Uterus (tissue), 4 donors: ENCODE results near the gene TAF1B. TPM values are rescaled to one million over a fixed set of nuclear protein-coding genes. Genes with fewer than 3 reads are reported as not detected.

ENCODE experiments used
- DNase-seq, 2 donors: peaks; one replicate each; pipeline ENCODE4 v3.0.0-alpha.2; 2019 to 2020
- H3K27ac ChIP-seq, 2 donors: fragments of 200-600 bp; sonication (generic); 1 replicate in 1 of 2; 2 replicates in 1 of 2; pipeline ENCODE4 v1.5.1; 2016 to 2018
- H3K27me3 ChIP-seq, 2 donors: fragments of 200-600 bp; sonication (generic); one replicate each; pipeline ENCODE4 v1.5.1; 2018 to 2019; ENCODE audit warnings: control low read depth in 1 of 2
- H3K36me3 ChIP-seq, 2 donors: fragments of 200-600 bp; sonication (generic); one replicate each; pipeline ENCODE4 v1.5.1; 2019; ENCODE audit warnings: control low read depth in 1 of 2
- H3K4me1 ChIP-seq, 2 donors: fragments of 200-600 bp; sonication (generic); one replicate each; pipeline ENCODE4 v1.5.1; 2018 to 2019; ENCODE audit warnings: control low read depth in 1 of 2
- H3K4me3 ChIP-seq, 2 donors: fragments of 200-600 bp; sonication (generic); 1 replicate in 1 of 2; 2 replicates in 1 of 2; pipeline ENCODE4 v1.5.1; 2018 to 2019; ENCODE audit warnings: mild to moderate bottlenecking in 1 of 2
- H3K9me3 ChIP-seq, 2 donors: fragments of 200-600 bp; sonication (generic); one replicate each; pipeline ENCODE4 v1.5.1; 2019; ENCODE audit warnings: control low read depth in 1 of 2
- CTCF ChIP-seq, 4 experiments: fragments of 200-600 bp in 2 of 4; fragments of 450-650 bp in 2 of 4; sonication (generic) in 2 of 4; IDR thresholded peaks; one replicate each; pipeline ENCODE4 v1.5.1; 2016 to 2019; ENCODE audit warnings: antibody characterized with exemption in 4 of 4, mild to moderate bottlenecking in 2 of 4, moderate library complexity in 1 of 4
- POLR2A ChIP-seq, 2 donors: fragments of 450-650 bp; IDR thresholded peaks; one replicate each; pipeline ENCODE4 v1.6.1; 2016; ENCODE audit warnings: antibody characterized with exemption in 2 of 2, mild to moderate bottlenecking in 1 of 2, moderate library complexity in 1 of 2
- intact Hi-C: fragments of 100-400 bp; cut with DNase I; formaldehyde crosslinking; loops from one replicate; pipeline ENCODE4 v1.15.1; 2023; ENCODE audit warnings: low total_unique reads
- total RNA-seq, 4 donors: library from RNA; depleted of rRNA in 3 of 4; stranded (reverse); fragments of >200 nt in 3 of 4; gene quantifications; one replicate each; pipeline versions ENCODE4 v1.1.0 to v1.2.4, GENCODE V29; 2014 to 2023
- donor health status: DM: yes; HTN: yes; CAD: no.

The TAF1B gene
- total RNA-seq, 4 donors from 2014 or later = 5.1 to 53.6 (median 19.0) TPM

GRCh38 chr2:9800639-9800974, 42.7 kb upstream of the TAF1B start:
- Histone ChIP-seq H3K9me3 (no peaks in the 10 kb centered on the region), H3K4me3 (no peak overlapping the region), H3K36me3 (no peaks in the 10 kb centered on the region), H3K27me3 (no peaks in the 10 kb centered on the region), H3K27ac (no peak overlapping the region), H3K4me1 (no peaks in the 10 kb centered on the region)
- no peak for DNase-seq
- TF ChIP-seq POLR2A (IDR thresholded peaks at IDR 0.05) (no peak), CTCF (IDR thresholded peaks at IDR 0.05) (no peak)
- intact Hi-C loops = no loop called here

- DNase-seq = no peak
- peak overlapping the region; percentile 48 to 60 for H3K27ac ChIP-seq
- intact Hi-C loops = no loop called here
These were observed 42.1 kb upstream of the TAF1B start for GRCh38 chr2:9800975-9801726.

GRCh38 chr2:9802576-9802993, 40.7 kb upstream of the TAF1B start:
- TF ChIP-seq POLR2A (IDR thresholded peaks at IDR 0.05) (no peak), CTCF (IDR thresholded peaks at IDR 0.05) (no peak)
- Histone ChIP-seq H3K4me3 (no peak overlapping the region), H3K27ac (peak overlapping the region; percentile 56 to 60), H3K9me3 (no peaks in the 10 kb centered on the region), H3K36me3 (no peaks in the 10 kb centered on the region), H3K27me3 (no peaks in the 10 kb centered on the region), H3K4me1 (no peaks in the 10 kb centered on the region)
- no peak for DNase-seq
- intact Hi-C loops = no loop called here

More at GRCh38 chr2:9800975-9801726, 42.1 kb upstream of the TAF1B start:
- TF ChIP-seq CTCF (IDR thresholded peaks at IDR 0.05) = no peak
- TF ChIP-seq POLR2A (IDR thresholded peaks at IDR 0.05) = no peak
- no peaks in the 10 kb centered on the region for H3K36me3 ChIP-seq
- no peaks in the 10 kb centered on the region for H3K27me3 ChIP-seq
- H3K9me3 ChIP-seq = no peaks in the 10 kb centered on the region
- no peaks in the 10 kb centered on the region for H3K4me1 ChIP-seq
- H3K4me3 ChIP-seq = no peak overlapping the region

- DNase-seq = no peak
- no peak overlapping the region for H3K27ac ChIP-seq
- H3K4me3 ChIP-seq = no peak overlapping the region
- TF ChIP-seq POLR2A (IDR thresholded peaks at IDR 0.05) (no peak), CTCF (IDR thresholded peaks at IDR 0.05) (no peak)
- H3K36me3 ChIP-seq = no peaks in the 10 kb centered on the region
- H3K4me1 ChIP-seq = no peaks in the 10 kb centered on the region
- no peaks in the 10 kb centered on the region for H3K9me3 ChIP-seq
- H3K27me3 ChIP-seq = no peaks in the 10 kb centered on the region
- intact Hi-C loops = no loop called here
These were observed 40.1 kb upstream of the TAF1B start for GRCh38 chr2:9803023-9803805.
